HepG2 (cell line): ENCODE results near the gene DHX30. TPM values are rescaled to one million over a fixed set of nuclear protein-coding genes. Genes with fewer than 3 reads are reported as not detected.

Experiments
- GRHL1 ChIP-seq: sonication (generic); formaldehyde crosslinking; conservative IDR thresholded peaks from 2 replicates; pipeline ENCODE4 v1.8.0; 2022; ENCODE audit warnings: missing genetic modification reagents
- GTF2F1 ChIP-seq: fragments of 150-350 bp; IDR thresholded peaks from 2 replicates; pipeline ENCODE4 v1.6.1; 2014; ENCODE audit warnings: low read length
- MAF1 ChIP-seq: sonication (generic); formaldehyde crosslinking; IDR thresholded peaks from 2 replicates; pipeline ENCODE4 v1.5.0; 2020; ENCODE audit warnings: missing genetic modification reagents, borderline replicate concordance
- NFYC ChIP-seq: IDR thresholded peaks from 2 replicates; pipeline ENCODE4 v1.6.1; 2016; ENCODE audit warnings: missing genetic modification reagents, missing compliant biosample characterization
- RXRB ChIP-seq: IDR thresholded peaks from 2 replicates; pipeline ENCODE4 v1.6.1; 2016; ENCODE audit warnings: borderline replicate concordance, missing genetic modification reagents, missing compliant biosample characterization
- YY1 ChIP-seq: IDR thresholded peaks from 2 replicates; pipeline ENCODE4 v1.6.1; 2011; ENCODE audit warnings: low read length, low read depth, moderate library complexity, mild to moderate bottlenecking; ENCODE audit not compliant: insufficient read depth, insufficient replicate concordance
- ZBTB7A ChIP-seq: sonication (generic); formaldehyde crosslinking; IDR thresholded peaks from 2 replicates; pipeline ENCODE4 v1.8.0; 2022; ENCODE audit warnings: mild to moderate bottlenecking, missing genetic modification reagents
- ZIK1 ChIP-seq: sonication (generic); formaldehyde crosslinking; IDR thresholded peaks from 2 replicates; pipeline ENCODE4 v1.5.0; 2020; ENCODE audit warnings: mild to moderate bottlenecking, low read depth, missing genetic modification reagents, borderline replicate concordance
- ZNF121 ChIP-seq: sonication (generic); formaldehyde crosslinking; IDR thresholded peaks from 2 replicates; pipeline ENCODE4 v1.5.0; 2020; ENCODE audit warnings: mild to moderate bottlenecking, missing genetic modification reagents
- ZNF230 ChIP-seq: sonication (generic); formaldehyde crosslinking; IDR thresholded peaks from 2 replicates; pipeline ENCODE4 v1.4.0; 2020; ENCODE audit warnings: mild to moderate bottlenecking, missing genetic modification reagents
- ZNF318 ChIP-seq: sonication (generic); formaldehyde crosslinking; IDR thresholded peaks from 2 replicates; pipeline ENCODE4 v1.4.0; 2020; ENCODE audit warnings: mild to moderate bottlenecking, missing genetic modification reagents
- ZNF850 ChIP-seq: sonication (generic); formaldehyde crosslinking; conservative IDR thresholded peaks from 2 replicates; pipeline ENCODE4 v1.9.0; 2021; ENCODE audit warnings: mild to moderate bottlenecking, missing genetic modification reagents
- polyA plus RNA-seq, 8 experiments: library from polyadenylated mRNA; depleted of rRNA in 3 of 8; stranded (reverse) in 7 of 8; unstranded in 1 of 8; fragments of >200 nt; fragmentation: Illumina TruSeq in 4 of 8; extraction: Trizol in 4 of 8; gene quantifications; 2 replicates each; pipeline versions ENCODE4 v1.2.1 to v1.2.3, GENCODE V29; 2011 to 2016; ENCODE audit warnings: low read depth in 4 of 8, missing spikeins in 1 of 8, mixed read lengths in 1 of 8; ENCODE audit not compliant: insufficient read depth in 1 of 8
- total RNA-seq, 5 experiments: library from RNA; depleted of rRNA; stranded (reverse); fragments of >200 nt; fragmentation: Illumina TruSeq; extraction: Trizol; gene quantifications; 2 replicates each; pipeline ENCODE4 v1.2.3, GENCODE V29; 2016; ENCODE audit warnings: low read depth in 1 of 5
- TF ChIP-seq, protein P1 (sequence below): sonication (generic); formaldehyde crosslinking; IDR thresholded peaks from 2 replicates; pipeline ENCODE4 v1.4.0; 2020; ENCODE audit warnings: missing genetic modification reagents
- TF ChIP-seq, protein P2 (sequence below): IDR thresholded peaks from 2 replicates; pipeline ENCODE4 v1.6.1; 2016; ENCODE audit warnings: control low read depth

The DHX30 gene
- total and polyA plus RNA-seq, 2 of the 13 experiments (the other 11 are each of a cell fraction or from before 2014, with no cell fraction given): 30.6 to 59.4 TPM

- TF ChIP-seq, protein P1, sequence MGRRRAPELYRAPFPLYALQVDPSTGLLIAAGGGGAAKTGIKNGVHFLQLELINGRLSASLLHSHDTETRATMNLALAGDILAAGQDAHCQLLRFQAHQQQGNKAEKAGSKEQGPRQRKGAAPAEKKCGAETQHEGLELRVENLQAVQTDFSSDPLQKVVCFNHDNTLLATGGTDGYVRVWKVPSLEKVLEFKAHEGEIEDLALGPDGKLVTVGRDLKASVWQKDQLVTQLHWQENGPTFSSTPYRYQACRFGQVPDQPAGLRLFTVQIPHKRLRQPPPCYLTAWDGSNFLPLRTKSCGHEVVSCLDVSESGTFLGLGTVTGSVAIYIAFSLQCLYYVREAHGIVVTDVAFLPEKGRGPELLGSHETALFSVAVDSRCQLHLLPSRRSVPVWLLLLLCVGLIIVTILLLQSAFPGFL (CRISPR knock-in tag): peak; percentile 59; the same call in 1 of the 2 replicates
- TF ChIP-seq, protein P2, sequence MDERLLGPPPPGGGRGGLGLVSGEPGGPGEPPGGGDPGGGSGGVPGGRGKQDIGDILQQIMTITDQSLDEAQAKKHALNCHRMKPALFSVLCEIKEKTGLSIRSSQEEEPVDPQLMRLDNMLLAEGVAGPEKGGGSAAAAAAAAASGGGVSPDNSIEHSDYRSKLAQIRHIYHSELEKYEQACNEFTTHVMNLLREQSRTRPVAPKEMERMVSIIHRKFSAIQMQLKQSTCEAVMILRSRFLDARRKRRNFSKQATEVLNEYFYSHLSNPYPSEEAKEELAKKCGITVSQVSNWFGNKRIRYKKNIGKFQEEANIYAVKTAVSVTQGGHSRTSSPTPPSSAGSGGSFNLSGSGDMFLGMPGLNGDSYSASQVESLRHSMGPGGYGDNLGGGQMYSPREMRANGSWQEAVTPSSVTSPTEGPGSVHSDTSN (CRISPR knock-in tag): no peak
- TF ChIP-seq ZNF318 (peak; percentile 46; the same call in 1 of the 2 replicates), GTF2F1 (no peak), RXRB (no peak), ZNF230 (no peak; the same call in 1 of the 2 replicates), NFYC (CRISPR knock-in tag) (no peak), ZNF121 (CRISPR knock-in tag) (no peak), ZIK1 (0 out of 2 replicates have a peak, but pooled peaks have one; percentile 45), MAF1 (CRISPR knock-in tag) (no peak; the same call in 1 of the 2 replicates), ZNF850 (CRISPR knock-in tag) (no peak), YY1 (peak; percentile 96), ZBTB7A (CRISPR knock-in tag) (peak; percentile 38; the same call in 1 of the 2 replicates), GRHL1 (CRISPR knock-in tag) (no peak)
Observed at GRCh38 chr3:47824541-47825473, 21.9 kb downstream of the DHX30 start (continued).
